SU-DHL-6 (cell line): ENCODE data around the gene ARSD.

ENCODE experiments used
- CTCF ChIP-seq: fragments of 200-600 bp; sonication (generic); IDR thresholded peaks from one replicate; pipeline ENCODE4 v1.5.1; 2017; ENCODE audit warnings: antibody characterized with exemption, mild to moderate bottlenecking, low read length, moderate library complexity; ENCODE audit not compliant: insufficient read depth, poor library complexity, severe bottlenecking
- EZH2phosphoT487 ChIP-seq: fragments of 200-600 bp; sonication (generic), shearing (Covaris generic); conservative IDR thresholded peaks from 2 replicates; pipeline ENCODE4 v1.6.1; 2018; ENCODE audit warnings: mild to moderate bottlenecking, antibody characterized with exemption, low read length, moderate library complexity, mixed read lengths

GRCh38 chrX:2928191-2928582, 952 bp downstream of the ARSD start:
- TF ChIP-seq CTCF (no peak), EZH2phosphoT487 (no peak)
